ENCODE results near the gene NRDC.

DNA sequence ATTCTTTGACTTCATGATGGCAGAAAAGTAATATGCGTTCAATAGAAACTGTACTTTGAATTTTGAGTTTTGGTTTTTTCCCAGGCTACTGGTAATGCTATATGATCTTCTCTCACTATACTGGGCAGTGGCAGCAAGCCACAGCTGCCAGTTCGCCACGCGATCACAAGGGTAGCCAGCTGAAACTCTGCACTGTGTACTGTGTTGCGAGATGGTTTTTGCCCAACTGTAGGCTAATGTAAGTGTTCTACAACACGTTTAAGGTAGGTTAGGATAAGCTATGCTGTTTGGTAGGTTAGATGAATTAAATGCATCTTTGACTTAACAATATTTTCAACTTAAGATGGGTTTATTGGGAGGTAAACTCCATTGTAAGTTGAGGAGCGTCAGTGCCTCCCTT, 123.1 kb downstream of the NRDC start:
- TF ChIP-seq POLR2A (IDR thresholded peaks at IDR 0.05) (no peak), POLR2AphosphoS5 (IDR thresholded peaks at IDR 0.05) (no peak), EP300 (IDR thresholded peaks at IDR 0.05) (no peak)
- TF ChIP-seq, protein P1, sequence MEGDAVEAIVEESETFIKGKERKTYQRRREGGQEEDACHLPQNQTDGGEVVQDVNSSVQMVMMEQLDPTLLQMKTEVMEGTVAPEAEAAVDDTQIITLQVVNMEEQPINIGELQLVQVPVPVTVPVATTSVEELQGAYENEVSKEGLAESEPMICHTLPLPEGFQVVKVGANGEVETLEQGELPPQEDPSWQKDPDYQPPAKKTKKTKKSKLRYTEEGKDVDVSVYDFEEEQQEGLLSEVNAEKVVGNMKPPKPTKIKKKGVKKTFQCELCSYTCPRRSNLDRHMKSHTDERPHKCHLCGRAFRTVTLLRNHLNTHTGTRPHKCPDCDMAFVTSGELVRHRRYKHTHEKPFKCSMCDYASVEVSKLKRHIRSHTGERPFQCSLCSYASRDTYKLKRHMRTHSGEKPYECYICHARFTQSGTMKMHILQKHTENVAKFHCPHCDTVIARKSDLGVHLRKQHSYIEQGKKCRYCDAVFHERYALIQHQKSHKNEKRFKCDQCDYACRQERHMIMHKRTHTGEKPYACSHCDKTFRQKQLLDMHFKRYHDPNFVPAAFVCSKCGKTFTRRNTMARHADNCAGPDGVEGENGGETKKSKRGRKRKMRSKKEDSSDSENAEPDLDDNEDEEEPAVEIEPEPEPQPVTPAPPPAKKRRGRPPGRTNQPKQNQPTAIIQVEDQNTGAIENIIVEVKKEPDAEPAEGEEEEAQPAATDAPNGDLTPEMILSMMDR (IDR thresholded peaks at IDR 0.05): no peak

Data from sigmoid colon (tissue), 4 donors.